SW480 (cell line): Measurements from ENCODE around the gene NHEJ1.
A peak's percentile ranks its signal among the peaks of the same experiment; 100 is the strongest.

Experiments
- DNase-seq: peaks from one replicate; pipeline ENCODE4 v3.0.0-alpha.2; 2016; ENCODE audit warnings: low spot score

The NHEJ1 gene

DNA sequence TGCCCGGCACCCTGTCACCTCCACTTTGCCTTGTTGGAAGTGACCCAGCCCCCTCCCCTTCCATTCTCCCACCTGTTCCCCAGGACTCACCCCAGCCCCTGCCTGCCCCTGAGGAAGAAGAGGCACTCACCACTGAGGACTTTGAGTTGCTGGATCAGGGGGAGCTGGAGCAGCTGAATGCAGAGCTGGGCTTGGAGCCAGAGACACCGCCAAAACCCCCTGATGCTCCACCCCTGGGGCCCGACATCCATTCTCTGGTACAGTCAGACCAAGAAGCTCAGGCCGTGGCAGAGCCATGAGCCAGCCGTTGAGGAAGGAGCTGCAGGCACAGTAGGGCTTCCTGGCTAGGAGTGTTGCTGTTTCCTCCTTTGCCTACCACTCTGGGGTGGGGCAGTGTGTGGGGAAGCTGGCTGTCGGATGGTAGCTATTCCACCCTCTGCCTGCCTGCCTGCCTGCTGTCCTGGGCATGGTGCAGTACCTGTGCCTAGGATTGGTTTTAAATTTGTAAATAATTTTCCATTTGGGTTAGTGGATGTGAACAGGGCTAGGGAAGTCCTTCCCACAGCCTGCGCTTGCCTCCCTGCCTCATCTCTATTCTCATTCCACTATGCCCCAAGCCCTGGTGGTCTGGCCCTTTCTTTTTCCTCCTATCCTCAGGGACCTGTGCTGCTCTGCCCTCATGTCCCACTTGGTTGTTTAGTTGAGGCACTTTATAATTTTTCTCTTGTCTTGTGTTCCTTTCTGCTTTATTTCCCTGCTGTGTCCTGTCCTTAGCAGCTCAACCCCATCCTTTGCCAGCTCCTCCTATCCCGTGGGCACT, 21.9 kb upstream of the NHEJ1 start:
- no peak for DNase-seq

DNA sequence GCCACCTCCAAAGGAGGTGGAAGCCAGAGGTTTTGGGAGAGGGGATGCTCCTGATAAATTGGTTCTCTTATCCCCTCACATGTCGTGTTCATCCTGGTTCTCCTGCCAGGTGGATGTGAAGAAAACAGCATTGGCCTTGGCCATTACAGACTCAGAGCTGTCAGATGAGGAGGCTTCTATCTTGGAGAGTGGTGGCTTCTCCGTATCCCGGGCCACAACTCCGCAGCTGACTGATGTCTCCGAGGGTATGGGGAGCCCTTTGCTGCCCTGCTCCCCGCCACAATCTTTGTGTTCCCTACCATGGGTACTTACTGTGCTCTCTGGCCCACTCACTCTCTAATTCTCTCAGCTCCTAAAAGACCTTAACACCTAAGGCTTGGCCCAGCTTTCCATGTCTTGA, 20.9 kb upstream of the NHEJ1 start:
- DNase-seq = no peak

DNA sequence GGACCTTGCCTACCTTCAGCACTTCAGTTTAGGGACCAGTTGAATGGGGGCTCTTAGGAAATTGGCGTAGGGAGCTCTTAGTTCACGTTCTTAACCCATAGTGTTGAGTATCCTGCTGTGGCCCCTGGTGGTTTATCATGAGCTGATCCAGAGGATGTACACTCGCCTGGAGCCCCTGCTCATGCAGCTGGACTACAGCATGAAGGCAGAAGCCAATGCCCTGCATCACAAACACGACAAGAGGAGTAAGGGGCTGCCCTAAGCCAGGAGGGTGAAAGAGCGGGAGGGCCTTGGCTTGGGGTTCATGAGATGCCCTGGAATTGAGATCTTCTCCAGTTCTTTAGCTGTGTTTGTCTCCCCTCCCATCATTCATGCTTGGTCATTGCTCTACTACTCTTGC, 20.3 kb upstream of the NHEJ1 start:
- DNase-seq = no peak

DNA sequence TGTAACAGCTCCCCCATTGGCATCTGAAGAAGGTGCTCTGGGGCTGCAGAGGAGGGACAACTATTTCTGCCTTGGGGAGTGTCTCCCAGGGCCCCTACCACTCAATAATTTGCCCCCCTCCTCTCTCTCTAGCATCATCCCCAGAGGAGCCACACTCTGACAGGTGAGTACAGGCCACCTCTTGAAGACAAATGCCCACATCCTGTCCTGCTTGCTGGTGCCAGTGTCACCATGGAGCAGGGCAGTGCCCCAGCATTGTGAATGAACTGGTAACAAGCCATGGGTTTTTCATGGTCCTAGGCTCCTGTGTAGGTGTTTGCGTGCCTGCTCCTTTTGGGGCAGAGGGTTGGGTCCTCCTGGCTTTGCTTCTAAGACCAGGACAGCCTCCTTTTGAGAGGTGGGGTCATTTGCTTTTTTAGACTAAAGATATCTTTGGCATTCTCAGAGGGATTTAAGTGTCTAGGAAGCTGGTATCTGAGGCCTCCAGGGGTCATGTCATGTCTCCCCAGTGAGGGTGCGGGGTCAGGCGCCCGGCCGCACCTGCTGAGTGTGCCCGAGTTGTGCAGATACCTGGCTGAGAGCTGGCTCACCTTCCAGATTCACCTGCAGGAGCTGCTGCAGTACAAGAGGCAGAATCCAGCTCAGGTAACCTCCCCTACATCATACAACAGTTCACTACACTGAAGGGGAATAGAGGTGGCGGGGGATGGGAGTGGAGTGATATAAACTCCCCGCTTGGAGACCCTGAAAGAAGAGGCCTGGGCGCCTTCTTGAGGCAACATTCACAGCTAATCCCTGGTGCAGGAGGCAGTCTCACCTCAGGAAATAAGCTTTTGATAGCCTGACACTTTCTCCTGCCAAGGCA, 19.2 kb upstream of the NHEJ1 start:
- DNase-seq = no peak

DNA sequence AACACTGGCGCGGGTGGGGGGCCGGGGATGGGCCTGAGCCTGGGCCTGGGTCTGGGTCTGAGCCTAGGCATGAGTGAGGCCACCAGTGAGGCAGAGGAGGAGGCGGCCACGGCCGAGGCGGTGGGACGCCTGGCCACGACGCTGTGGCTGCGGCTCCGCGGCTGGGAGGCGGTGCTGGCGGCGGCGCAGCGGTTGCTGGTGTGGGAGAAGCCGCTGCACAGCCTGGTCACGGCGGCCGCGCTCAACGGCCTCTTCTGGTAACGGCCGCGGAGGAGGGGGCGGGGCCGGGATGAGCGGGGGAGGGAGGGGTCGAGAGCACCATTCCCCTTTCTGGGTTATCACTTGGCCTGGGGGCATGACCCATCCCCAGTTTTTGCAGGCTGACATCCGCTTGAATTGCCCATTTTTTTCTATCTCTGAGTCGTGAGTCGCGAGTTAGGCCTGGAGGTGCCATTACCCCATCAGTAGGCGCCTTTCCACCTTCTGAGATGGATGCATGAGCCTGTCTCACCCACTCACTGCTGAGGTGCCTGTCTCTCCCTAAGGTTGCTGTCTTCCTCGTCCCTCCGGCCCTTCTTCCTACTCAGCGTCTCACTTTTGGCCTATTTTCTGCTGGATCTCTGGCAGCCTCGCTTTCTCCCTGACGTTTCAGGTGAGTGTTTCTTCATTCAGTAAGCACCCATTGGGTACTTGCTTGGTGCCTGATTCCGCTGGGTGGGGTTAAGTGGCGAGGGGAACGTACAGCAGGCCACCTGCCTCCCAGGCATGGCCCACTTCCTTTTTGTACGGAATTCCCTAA, 18.0 kb upstream of the NHEJ1 start:
- DNase-seq = peak; percentile 34

DNA sequence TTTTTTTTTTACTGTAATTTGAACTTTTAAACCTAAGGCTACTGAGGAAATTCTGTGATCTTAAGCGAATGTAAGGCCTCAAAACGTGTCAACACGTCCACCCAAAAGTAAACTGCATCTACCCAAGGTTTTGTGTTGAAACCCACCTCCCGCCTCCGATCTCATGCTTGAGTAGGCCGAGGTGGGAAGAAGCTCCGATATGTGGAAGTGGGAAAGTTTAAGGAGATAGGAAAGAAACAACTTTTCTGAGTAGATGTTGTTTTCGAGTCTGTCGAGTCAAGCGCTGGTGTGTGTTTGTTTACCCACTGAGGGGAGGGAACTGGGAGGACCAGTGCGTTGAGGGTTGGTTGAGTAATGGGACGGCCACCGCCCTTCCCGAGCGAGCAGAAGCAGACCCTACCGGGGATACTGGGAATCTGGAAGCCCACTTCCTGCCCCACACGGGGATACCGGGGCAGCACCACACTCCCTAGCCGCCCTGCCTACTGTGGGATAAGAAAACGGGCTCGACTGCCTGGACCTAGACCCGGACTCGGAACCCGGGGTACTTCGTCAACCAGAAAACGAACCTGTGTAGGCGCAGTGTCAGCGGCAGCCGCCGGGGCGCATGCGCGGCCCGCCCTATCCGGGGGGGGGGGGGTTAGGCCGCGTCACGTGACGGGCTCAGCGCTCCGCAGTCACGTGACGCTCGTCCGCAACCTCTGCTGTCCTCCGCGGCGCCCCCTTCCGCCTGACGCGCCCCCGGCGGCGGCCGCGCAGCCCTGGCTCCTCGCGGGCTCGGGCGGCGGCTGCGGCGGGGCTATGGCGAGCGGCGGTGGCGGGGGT, 17.1 kb upstream of the NHEJ1 start, which contains the start of gene RETREG2:
Gene RETREG2 (plus strand): TSS at position 724 of the 825 bp plus-strand sequence. CDS start 78 bp downstream, at position 802.
- peak; percentile 90 for DNase-seq

DNA sequence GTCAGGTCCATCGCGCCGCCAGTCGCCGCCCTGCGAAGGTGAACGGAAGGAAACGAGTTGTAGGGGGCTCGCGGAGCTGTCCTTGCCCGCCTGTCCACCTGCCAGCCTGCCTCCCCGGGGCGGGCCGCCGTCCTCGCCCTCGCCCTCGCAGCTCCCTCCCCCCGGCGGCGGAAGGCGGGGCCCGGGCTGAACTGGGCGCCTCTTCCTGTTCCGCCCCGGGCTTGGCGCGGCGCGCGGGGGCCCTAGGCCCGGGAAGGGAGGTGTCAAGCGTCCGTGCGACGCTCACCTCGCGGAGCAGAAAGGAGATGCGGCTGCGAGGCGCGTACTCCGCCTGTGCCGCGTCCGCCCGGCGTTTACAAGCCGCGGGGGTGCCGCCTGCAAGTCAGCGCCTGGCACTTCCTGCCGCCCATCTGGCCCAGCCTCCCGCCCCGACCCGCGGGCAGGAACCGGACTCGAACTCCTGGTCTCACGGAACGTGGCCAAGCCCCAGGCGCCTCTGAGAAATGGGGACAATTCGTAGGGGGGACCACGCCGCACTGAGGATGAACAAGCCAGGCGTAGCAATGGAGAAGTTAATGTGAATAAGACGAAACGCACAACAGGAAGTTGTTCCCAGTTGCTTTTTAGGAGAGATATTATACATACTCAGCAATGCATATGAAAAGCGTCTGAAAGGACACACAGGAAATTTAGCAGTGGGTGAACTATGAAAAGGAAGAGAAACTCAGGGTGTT, 16.4 kb upstream of the NHEJ1 start, which contains the start of gene CNPPD1:
Gene CNPPD1 (minus strand): TSS at position 108 of the 734 bp plus-strand sequence. CDS start 97 bp downstream, at position 11.
- peak; percentile 84 for DNase-seq

DNA sequence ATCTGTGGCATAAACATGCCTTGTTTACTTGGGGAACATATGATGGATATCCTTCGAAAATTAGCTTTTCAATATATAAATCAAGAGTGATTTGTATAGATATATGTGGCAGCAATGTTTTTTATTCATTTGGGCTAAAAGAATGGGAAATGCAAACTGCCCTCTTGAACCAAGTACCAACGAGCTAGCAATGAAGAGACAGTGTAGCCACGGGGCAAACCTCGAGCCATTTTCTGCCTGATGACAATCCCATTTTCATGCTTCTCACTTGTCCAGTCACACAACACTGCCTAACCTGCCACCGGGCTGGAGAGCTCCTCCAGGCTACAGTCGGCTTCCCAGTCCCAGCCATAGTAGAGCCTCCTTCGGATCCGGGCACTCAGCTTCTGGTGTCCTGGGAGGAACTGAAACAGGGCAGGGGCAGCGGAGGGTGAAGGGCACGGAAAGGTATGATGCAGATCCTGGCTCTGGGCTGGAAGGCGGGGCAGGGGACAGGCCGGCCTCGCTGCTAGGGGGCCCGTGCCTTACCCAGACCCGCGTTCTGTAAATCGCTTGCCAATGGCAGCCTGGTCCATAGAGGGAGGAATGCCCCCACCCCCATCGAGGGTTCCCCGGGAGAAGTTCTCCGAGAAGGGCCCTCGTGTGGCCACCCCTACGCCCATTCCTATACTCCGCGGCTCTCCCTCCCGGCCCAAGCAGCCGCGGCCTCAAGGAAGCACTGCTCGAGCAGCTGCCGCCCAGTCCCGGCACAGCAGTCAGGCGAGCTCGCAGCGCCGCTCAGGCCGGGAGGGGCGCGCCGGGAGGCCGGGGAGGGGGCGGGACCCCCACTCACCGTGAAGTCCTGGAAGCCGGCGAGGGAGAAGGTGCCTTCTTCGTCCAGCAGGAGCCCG, 15.6 kb upstream of the NHEJ1 start:
- DNase-seq = peak; percentile 47

DNA sequence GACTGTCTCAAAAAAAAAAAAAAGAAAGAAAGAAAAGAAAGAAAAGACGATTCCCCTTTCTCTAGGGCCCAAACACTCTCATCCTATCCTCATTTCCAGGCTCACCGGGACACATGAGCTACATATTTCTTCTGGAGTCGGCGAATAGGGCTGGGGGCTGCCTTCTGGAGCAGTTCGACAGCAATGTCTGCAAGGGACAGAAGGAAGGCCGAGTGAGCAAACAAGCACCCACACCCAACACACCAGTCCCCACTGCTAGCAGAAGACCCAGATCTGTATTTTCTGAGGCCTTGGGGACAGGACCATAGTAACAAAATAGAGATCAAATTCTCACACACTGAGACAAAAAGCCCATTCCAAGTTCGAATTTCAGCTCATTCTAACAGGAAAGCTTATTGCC, 14.9 kb upstream of the NHEJ1 start:
- no peak for DNase-seq

DNA sequence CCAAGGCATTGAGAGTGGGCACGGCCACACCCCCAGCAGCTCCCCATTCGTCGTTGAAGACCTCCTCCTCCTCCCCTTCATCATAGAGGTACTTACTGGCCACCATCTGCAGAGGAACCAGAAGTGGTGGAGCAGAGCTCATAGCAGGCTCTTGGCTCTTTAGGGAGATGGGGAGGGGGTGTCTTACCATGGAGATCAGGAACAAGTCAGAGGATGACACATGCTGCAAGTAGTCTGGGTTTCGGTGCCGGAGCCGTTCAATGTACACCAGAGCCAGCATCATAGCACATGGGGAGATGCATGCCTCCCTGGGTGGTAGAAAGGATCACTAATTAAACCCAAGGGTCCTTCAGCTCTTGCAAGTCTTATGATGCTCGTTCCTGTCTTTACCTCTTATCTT, 14.2 kb upstream of the NHEJ1 start:
- DNase-seq = no peak

DNA sequence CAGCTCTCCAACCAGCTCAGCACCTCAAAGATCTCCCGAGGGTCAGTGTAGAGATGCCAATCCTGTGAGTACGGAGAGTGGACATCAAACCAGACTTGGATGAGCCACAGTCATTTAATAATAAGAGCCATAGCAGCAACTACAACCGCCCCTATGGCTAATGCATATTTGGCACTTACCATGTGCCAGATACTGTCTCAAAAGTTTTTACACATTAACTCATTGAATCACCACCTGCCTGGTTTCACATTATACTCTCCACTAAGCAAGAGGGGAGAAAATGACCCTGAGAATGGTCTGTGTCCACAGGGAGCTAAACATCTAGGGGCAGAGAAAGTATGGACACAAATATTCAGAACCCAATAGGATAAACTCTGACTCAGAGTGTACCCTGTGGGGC, 13.5 kb upstream of the NHEJ1 start:
- no peak for DNase-seq

DNA sequence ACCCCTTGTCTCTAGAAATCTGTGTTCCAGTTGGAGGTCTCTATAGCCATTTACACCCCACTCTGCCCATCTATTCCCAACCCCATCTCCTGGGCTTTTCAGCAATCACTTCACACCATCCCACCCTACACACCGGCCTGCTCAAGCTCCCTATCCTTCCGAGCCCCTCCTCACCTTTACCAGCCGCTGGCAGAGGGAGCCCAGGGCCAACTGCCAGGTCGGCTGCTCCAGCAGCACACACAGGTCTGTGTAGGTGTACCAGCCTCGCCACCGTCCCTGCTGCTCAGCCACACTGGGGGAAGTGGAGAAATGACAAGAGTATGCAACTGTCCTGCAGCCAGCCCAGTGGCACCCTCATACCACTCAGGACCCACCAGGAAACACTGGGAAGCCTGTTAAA, 12.6 kb upstream of the NHEJ1 start:
- no peak for DNase-seq

DNA sequence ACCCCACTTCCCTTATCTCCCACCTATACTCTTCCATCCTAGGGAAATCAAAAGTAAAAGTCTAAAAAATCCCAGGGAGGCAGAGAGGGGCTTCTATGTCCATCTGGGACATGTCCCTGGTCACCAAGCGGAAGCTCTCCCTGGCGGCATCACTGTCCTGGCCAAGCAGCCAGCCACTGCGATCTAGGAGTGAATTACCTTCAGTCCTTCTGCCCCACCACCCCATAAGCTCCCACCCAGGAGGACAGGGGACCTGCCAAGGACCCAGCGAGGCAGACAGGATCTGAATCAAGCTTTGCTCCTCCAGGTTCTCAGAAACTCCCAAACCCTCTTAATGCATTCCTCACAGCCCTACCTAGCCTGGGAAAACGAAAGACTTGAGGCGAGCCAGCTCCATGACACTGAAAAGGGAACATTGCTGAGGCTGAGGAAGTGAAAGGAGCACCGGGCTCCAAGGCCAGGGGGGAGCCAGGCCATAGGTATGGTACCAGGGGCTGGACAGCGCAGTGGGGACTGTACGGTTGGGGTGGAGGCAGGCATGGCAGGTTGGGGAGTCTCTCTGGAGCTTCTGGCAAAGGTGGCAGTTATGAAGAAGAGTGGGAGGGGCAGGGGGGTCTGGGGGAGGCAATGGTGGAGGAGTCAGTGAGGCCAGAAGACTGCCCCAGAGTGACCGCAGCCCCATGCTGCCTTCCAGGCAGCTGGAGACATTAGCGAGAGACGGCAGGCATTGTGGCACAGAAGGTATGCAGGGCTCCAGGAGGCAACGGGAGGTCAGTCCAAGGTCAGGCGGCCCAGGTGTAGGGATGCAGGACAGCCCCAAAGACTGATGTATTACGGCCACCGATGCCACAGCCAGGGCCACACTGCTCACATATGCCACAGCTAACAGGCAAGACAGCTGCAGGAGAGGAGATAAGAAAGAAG, 11.9 kb upstream of the NHEJ1 start:
- DNase-seq = no peak

DNA sequence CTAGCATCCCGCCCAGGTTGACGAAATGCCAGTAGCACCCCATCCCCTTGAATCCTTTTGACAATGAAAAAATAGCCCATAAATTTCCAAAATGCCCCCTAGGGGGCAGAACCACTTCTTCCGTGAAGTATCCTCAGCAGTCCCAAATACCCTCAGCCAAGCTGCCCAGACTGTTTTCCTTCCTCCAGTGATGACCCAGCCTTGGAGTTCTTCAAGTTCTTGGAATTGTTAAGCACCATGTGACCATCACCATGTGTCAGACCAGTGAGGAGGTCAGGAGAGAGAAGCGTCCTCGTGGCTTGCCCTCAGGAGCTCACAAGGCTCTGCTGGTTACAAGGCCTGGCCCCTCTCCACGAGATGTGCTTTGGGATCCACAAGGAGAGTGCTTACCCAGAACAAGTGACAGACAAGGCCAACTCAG, 10.6 kb upstream of the NHEJ1 start:
- DNase-seq = peak; percentile 36

DNA sequence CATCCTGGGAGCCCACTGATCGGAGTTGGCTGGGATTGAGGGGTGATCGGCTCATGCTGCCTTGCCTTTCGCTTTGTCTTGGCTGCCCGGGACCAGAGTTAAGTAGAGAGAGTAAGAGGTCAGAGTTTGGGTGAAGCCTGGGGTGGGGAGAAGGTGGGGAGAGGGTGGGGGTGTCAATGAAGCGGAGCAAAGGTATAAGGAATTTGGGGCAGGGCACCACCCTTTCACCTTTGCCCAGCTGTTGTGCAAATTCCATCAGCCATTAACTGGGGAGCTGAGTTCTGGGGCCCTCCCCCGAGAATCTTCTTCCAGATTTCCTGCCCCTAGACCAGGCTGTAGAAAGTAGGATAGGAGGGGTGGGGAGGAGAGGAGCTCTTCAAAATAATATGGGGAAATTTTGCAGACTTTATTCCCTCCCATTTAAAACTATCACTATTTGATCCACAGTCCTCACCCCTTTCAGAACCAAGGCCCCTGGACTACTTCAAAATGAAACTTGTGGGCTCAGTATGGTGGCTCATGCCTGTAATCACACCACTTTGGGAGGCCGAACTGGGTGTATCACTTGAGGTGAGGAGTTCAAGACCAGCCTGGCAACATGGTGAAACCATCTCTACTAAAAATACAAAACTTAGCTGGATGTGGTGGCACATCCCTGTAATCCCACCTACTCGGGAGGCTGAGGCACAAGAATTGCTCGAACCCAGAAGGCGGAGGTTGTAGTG, 9.5 kb upstream of the NHEJ1 start, which contains the start of gene SLC23A3:
Gene SLC23A3 (minus strand): TSS at position 100 of the 725 bp plus-strand sequence. CDS start 45 bp downstream, at position 55.
- DNase-seq = no peak

DNA sequence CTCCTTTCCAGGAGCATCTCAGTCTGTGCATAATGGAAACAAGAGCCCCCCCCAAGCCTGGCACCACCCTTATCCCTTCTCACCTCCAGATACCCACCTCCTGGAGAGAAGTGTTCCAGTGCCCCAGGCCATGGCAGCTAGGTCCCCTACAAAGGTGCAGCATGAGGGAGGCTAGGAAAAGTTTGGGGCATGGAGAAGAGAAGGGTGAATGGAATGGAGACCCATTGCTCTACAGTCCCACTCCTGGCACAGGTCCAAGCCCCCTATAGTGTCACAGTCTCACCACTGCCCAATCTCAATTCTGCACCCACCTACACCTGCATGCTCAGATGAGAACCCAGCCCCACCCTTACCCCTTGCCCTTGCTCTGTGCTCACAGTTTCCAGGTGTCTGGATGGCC, 8.3 kb upstream of the NHEJ1 start:
- no peak for DNase-seq

DNA sequence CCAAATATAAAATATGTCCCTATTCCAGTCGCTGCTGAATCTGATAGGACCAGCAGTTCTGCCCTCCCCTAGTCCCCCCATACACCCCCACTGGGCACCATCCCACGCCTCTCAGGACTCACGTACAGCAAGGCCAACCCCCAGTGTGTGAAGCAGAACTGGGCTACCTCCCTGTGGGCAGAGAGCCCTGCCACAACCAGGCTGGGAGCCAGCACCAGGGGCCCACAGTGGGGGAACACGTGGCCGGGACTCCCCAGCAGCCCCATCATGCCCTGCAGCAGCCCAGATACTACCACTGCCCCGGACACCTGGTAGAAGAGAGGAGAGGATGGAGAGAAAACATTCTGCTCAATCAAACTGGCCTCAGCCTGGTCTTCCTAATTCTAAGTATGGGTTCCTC, 7.9 kb upstream of the NHEJ1 start:
- DNase-seq = no peak

DNA sequence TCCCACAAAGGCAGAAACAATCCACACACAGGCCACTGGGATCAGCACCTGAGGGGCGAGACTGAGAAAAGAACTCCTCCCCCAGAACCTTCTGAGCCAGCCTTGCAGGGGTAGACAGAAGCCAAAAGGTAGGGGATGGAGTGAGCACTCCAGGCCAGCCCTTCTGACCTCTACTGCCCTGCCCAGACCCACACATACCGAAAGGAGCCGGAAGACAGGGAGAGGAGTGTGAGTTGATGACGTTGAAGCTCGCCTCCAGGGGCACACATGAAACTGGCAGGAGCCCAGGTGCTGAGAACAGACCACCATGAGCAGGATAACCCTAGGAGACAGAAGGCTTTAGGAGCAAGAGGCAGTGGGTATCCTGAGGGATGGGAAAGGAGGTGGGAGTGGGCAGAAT, 7.4 kb upstream of the NHEJ1 start:
- no peak for DNase-seq
